Endothelial cell of umbilical vein (primary cell): ENCODE results near the gene CALD1. TPM values are rescaled to one million over a fixed set of nuclear protein-coding genes. Genes with fewer than 3 reads are reported as not detected.

Experiments used
- BruUV-seq: library from RNA; stranded (reverse); fragments of 400-500 nt; replicated peaks from 2 replicates; lab custom pipeline; 2021; lab: Mats Ljungman, UMichigan
- CTCF ChIA-PET: fragments of 300-600, 350-600 bp; sonication (Branson Sonifier 250); formaldehyde crosslinking; loops from one replicate; lab custom pipeline; 2021; ENCODE audit warnings: antibody characterized with exemption, inconsistent platforms; lab: Charles Lee
- POLR2A ChIA-PET: fragments of 300-600, 350-600 bp; sonication (Branson Sonifier 250); formaldehyde crosslinking; loops from one replicate; lab custom pipeline; 2021; ENCODE audit warnings: antibody characterized with exemption, inconsistent platforms; lab: Charles Lee
- DNase-seq: peaks from one replicate; pipeline ENCODE4 v3.0.0-alpha.2; 2011; ENCODE audit warnings: low read depth, low spot score
- FAIRE-seq: peaks from 2 replicates; lab custom pipeline; 2011; peaks lifted over from hg19 to GRCh38; lab: Jason Lieb, UNC
- H2AFZ ChIP-seq: 2 replicates; pipeline ENCODE4 v1.6.0; 2012; ENCODE audit warnings: low read depth, low read length, control low read depth, inconsistent platforms
- H3K27ac ChIP-seq: 2 replicates; pipeline ENCODE4 v1.5.1; 2011; ENCODE audit warnings: low read depth, mild to moderate bottlenecking, control low read depth, low read length, moderate library complexity; ENCODE audit not compliant: insufficient read depth
- H3K27me3 ChIP-seq, 2 experiments: 2 replicates each; pipeline versions ENCODE4 v1.6.0 to v1.6.1; 2011; ENCODE audit warnings: low read length in 2 of 2, mixed read lengths in 1 of 2; ENCODE audit not compliant: control insufficient read depth in 2 of 2, insufficient read depth in 2 of 2
- H3K36me3 ChIP-seq, 2 experiments: 2 replicates in 1 of 2; 3 replicates in 1 of 2; pipeline ENCODE4 v1.5.1; 2011; ENCODE audit warnings: low read length in 2 of 2, mild to moderate bottlenecking in 1 of 2, moderate library complexity in 1 of 2; ENCODE audit not compliant: control insufficient read depth in 2 of 2, insufficient read depth in 2 of 2; ENCODE audit errors: extremely low read depth in 1 of 2
- H3K4me1 ChIP-seq: 3 replicates; pipeline ENCODE4 v1.5.1; 2011; ENCODE audit warnings: mild to moderate bottlenecking, low read length; ENCODE audit not compliant: control insufficient read depth, insufficient read depth; ENCODE audit errors: extremely low read depth
- H3K4me2 ChIP-seq: 2 replicates; pipeline ENCODE4 v1.6.1; 2011; ENCODE audit warnings: low read length, control low read depth, mixed read lengths; ENCODE audit not compliant: insufficient read depth
- H3K4me3 ChIP-seq, 3 experiments: fragments of 200-600 bp in 1 of 3; sonication (generic), shearing (Covaris generic) in 1 of 3; replicated peaks in 1 of 3; 2 replicates each; pipeline ENCODE4 v1.5.1; 2011 to 2016; ENCODE audit warnings: control low read depth in 3 of 3, low read length in 3 of 3, mild to moderate bottlenecking in 2 of 3, inconsistent platforms in 1 of 3, low read depth in 1 of 3, moderate library complexity in 1 of 3; ENCODE audit not compliant: insufficient read depth in 1 of 3
- H3K79me2 ChIP-seq: 2 replicates; pipeline ENCODE4 v1.6.0; 2012; ENCODE audit warnings: low read length, inconsistent platforms; ENCODE audit not compliant: control insufficient read depth, insufficient read depth
- H3K9ac ChIP-seq: replicated peaks from 2 replicates; pipeline ENCODE3; 2011; ENCODE audit warnings: low read length, control low read depth; ENCODE audit not compliant: insufficient read depth; ENCODE audit errors: extremely low read depth
- H3K9me1 ChIP-seq: replicated peaks from 3 replicates; pipeline ENCODE4 v1.6.0; 2011; ENCODE audit warnings: mild to moderate bottlenecking, low read length; ENCODE audit not compliant: control insufficient read depth, insufficient read depth; ENCODE audit errors: extremely low read depth
- H3K9me3 ChIP-seq: replicated peaks from 2 replicates; pipeline ENCODE4 v1.5.1; 2012; ENCODE audit warnings: low read length, inconsistent platforms; ENCODE audit not compliant: control insufficient read depth, insufficient read depth
- H4K20me1 ChIP-seq: replicated peaks from 2 replicates; pipeline ENCODE3; 2011; ENCODE audit warnings: mild to moderate bottlenecking, low read length; ENCODE audit not compliant: control insufficient read depth, insufficient read depth; ENCODE audit errors: extremely low read depth
- CTCF ChIP-seq, 2 donors: IDR thresholded peaks; 1 replicate in 1 of 2; 2 replicates in 1 of 2; pipeline ENCODE4 v1.5.1; 2011; ENCODE audit warnings: low read length in 2 of 2, mild to moderate bottlenecking in 2 of 2, moderate library complexity in 2 of 2, control low read depth in 1 of 2, inconsistent platforms in 1 of 2, low read depth in 1 of 2; ENCODE audit not compliant: insufficient read depth in 1 of 2; ENCODE audit errors: extremely low read depth in 1 of 2
- EZH2 ChIP-seq: IDR thresholded peaks from 2 replicates; pipeline ENCODE4 v1.6.1; 2012; ENCODE audit warnings: borderline replicate concordance, low read depth, mild to moderate bottlenecking, moderate library complexity, low read length, inconsistent platforms; ENCODE audit not compliant: severe bottlenecking
- FOS ChIP-seq: IDR thresholded peaks from 2 replicates; pipeline ENCODE4 v1.6.1; 2011; ENCODE audit warnings: mild to moderate bottlenecking, low read length, moderate library complexity, borderline replicate concordance; ENCODE audit not compliant: insufficient read depth
- GATA2 ChIP-seq: IDR thresholded peaks from 2 replicates; pipeline ENCODE4 v1.7.0; 2011; ENCODE audit warnings: low read depth, mild to moderate bottlenecking, moderate library complexity, mixed read lengths, low read length; ENCODE audit not compliant: insufficient read length, insufficient read depth
- JUN ChIP-seq: IDR thresholded peaks from 2 replicates; pipeline ENCODE4 v1.6.1; 2011; ENCODE audit warnings: borderline replicate concordance, low read depth; ENCODE audit not compliant: insufficient read length, insufficient read depth
- MAX ChIP-seq: IDR thresholded peaks from 2 replicates; pipeline ENCODE4 v1.6.1; 2011; ENCODE audit not compliant: insufficient read depth, insufficient read length
- MYC ChIP-seq: IDR thresholded peaks from one replicate; pipeline ENCODE4 v1.6.1; 2011; ENCODE audit warnings: mild to moderate bottlenecking, low read depth, low read length
- POLR2A ChIP-seq: IDR thresholded peaks from 2 replicates; pipeline ENCODE4 v1.6.1; 2012; ENCODE audit warnings: low read depth, mild to moderate bottlenecking, control low read depth, low read length
- POLR2AphosphoS5 ChIP-seq: IDR thresholded peaks from 2 replicates; pipeline ENCODE4 v1.6.1; 2012; ENCODE audit warnings: low read depth, mild to moderate bottlenecking, control low read depth, low read length, moderate library complexity; ENCODE audit not compliant: insufficient read depth
- dilution Hi-C: fragments of 300-500 bp; cut with MboI; formaldehyde crosslinking; loops from one replicate; pipeline ENCODE4 v1.15.0; 2019; ENCODE audit warnings: low sequenced_read_pairs; ENCODE audit not compliant: extremely low pct_ligation_motif_present
- intact Hi-C: fragments of 100-400 bp; cut with micrococcal nuclease; formaldehyde crosslinking; loops from one replicate; pipeline ENCODE4 v1.10.0; 2022
- polyA plus RNA-seq, 4 experiments: library from polyadenylated mRNA; depleted of rRNA in 3 of 4; stranded (reverse) in 3 of 4; unstranded in 1 of 4; fragments of >200 nt; gene quantifications; 2 replicates each; pipeline versions ENCODE4 v1.2.1 to v1.2.3, GENCODE V29; 2011 to 2012; ENCODE audit warnings: missing spikeins in 1 of 4
- total RNA-seq: library from RNA; stranded (reverse); gene quantifications from 2 replicates; pipeline ENCODE4 v1.2.3, GENCODE V29; 2021

Gene CALD1
- total and polyA plus RNA-seq, 2 donors (not counting 3 experiments of a cell fraction or from before 2014, with no cell fraction given), result 136 to 307 TPM

- H3K4me3 ChIP-seq, result no peak overlapping the region
- no peaks in the 10 kb centered on the region for H3K9me1 ChIP-seq
- H3K79me2 ChIP-seq, result peaks cover 30% of the 10 kb centered on the region
- no peak overlapping the region for H2AFZ ChIP-seq
- TF ChIP-seq POLR2AphosphoS5 (no peak), EZH2 (no peak), JUN (no peak), POLR2A (no peak), MAX (no peak), CTCF (IDR thresholded peaks at IDR 0.05; ENCODE audit: extremely low read depth in 1 of 2, insufficient read depth in 1 of 2, low read depth in 1 of 2, low read length in 2 of 2) (no peak), MYC (no peak), FOS (no peak), GATA2 (no peak)
- no peak overlapping the region for H3K27ac ChIP-seq
- peaks cover 5 to 11% of the 10 kb centered on the region in 2 experiments for H3K36me3 ChIP-seq
- no peak overlapping the region for H3K9ac ChIP-seq
- H3K9me3 ChIP-seq, result no peaks in the 10 kb centered on the region
- H3K4me1 ChIP-seq, result peaks cover 4% of the 10 kb centered on the region
- CTCF ChIA-PET, result no interaction called here
- POLR2A ChIA-PET, result no interaction called here
- DNase-seq, result no peak
- intact Hi-C loops, result no loop called here
- H4K20me1 ChIP-seq, result no peaks in the 10 kb centered on the region
- BruUV-seq, result no TSS peak
- no peak for FAIRE-seq
- H3K27me3 ChIP-seq, result no peaks in the 10 kb centered on the region
- H3K4me2 ChIP-seq, result no peak overlapping the region
- dilution Hi-C loops, result no loop called here
These were observed 146.3 kb downstream of the CALD1 start for GRCh38 chr7:134925766-134926165.
